ENCODE measurements around the gene TADA1.

DNA sequence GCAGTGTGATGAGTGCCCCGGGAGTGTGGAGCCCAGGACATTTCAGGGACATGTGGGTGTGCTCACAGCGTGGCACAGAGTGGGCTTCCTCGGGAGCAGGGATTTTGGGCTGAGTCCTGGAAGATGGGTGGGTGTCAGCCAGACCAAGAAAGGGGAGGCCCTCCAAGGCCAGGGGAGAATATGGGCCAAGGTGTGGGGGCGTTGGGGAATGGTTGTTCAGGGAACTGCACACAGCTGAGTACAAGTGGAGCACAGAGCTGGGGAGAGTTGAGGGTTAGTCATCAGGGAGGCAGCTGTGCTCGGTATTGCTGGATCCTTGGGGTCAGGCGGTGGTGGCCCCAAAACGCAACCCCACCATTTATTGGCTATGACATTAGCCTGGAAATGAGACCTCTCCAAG is 31.3 kb downstream of the TADA1 start:
- TF ChIP-seq, protein P1, sequence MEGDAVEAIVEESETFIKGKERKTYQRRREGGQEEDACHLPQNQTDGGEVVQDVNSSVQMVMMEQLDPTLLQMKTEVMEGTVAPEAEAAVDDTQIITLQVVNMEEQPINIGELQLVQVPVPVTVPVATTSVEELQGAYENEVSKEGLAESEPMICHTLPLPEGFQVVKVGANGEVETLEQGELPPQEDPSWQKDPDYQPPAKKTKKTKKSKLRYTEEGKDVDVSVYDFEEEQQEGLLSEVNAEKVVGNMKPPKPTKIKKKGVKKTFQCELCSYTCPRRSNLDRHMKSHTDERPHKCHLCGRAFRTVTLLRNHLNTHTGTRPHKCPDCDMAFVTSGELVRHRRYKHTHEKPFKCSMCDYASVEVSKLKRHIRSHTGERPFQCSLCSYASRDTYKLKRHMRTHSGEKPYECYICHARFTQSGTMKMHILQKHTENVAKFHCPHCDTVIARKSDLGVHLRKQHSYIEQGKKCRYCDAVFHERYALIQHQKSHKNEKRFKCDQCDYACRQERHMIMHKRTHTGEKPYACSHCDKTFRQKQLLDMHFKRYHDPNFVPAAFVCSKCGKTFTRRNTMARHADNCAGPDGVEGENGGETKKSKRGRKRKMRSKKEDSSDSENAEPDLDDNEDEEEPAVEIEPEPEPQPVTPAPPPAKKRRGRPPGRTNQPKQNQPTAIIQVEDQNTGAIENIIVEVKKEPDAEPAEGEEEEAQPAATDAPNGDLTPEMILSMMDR (IDR thresholded peaks at IDR 0.05), result no peak
- no peak for TF ChIP-seq POLR2A (IDR thresholded peaks at IDR 0.05)

Data from testis (tissue), 2 donors.